HG02885 (cell line): Measurements from ENCODE around the gene CR1.
"Not testable (repeated sequence)": the region's sequence is repeated elsewhere in the genome, so short reads cannot be mapped to it uniquely, and the experiment has no call there.

Experiments used
- ATAC-seq: cut with Tn5 transposase; IDR thresholded peaks from one replicate; pipeline ENCODE4 v1.9.1; 2021; ENCODE audit warnings: mild to moderate bottlenecking; ENCODE audit not compliant: unreplicated experiment, poor library complexity

Gene CR1

DNA sequence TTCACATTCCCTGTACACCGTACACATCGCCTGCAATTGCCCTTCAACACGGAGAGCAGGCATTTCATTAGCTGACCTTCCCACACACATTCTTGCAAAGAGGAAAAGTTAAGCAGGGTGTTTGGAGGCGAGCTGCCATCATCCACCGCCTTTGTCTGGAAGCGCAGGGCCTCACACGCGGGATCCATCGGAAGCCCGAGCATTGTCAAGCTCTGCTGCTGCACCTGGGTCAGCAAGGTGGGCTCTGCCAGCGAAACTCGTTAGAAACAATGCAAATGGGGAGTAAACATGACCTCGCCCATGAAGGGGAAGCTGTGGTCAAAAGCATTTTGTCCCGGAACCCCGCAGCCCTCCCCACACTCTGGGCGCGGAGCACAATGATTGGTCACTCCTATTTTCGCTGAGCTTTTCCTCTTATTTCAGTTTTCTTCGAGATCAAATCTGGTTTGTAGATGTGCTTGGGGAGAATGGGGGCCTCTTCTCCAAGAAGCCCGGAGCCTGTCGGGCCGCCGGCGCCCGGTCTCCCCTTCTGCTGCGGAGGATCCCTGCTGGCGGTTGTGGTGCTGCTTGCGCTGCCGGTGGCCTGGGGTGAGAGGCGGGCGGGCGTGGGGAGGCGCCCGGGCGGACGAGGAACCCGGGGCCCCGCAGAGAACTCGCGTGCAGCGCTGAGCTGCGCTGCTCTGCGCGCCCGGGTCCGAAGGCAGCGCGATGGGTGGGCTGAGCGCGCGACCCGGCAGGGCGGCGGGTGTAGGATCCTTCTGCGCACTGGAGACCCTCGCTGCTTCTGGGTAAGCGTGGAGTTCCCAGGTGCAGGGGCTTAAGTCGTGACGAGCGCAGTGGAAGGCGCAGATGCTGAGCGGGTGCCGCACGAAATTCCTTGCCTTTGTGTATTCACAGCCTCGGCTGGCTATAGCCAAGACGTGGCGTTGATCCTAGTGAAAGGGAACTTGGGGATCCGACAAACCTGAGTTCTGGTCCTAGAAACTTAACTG is at the start of gene CR1:
TSS of gene CR1 (plus strand) at position 357 of the 992 bp plus-strand sequence. CDS start at position 468, 111 bp downstream.
- peak; percentile 63 for ATAC-seq

DNA sequence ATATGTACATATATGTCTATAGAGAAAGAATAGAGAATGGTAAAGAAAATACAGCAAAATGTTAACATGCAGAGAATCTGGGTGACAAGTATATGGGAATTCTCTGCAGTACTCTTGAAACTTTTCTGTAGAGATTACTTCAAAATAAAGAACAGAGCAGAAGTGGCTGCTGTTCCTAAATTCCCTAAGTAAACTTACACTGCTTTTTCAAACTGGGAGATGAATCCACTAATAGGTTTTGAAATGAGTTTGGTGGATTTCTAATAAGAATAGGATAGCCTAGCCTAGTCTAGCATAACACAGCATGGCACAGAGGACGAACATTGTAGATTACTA is 42.3 kb upstream of the CR1 start:
- no peak for ATAC-seq

DNA sequence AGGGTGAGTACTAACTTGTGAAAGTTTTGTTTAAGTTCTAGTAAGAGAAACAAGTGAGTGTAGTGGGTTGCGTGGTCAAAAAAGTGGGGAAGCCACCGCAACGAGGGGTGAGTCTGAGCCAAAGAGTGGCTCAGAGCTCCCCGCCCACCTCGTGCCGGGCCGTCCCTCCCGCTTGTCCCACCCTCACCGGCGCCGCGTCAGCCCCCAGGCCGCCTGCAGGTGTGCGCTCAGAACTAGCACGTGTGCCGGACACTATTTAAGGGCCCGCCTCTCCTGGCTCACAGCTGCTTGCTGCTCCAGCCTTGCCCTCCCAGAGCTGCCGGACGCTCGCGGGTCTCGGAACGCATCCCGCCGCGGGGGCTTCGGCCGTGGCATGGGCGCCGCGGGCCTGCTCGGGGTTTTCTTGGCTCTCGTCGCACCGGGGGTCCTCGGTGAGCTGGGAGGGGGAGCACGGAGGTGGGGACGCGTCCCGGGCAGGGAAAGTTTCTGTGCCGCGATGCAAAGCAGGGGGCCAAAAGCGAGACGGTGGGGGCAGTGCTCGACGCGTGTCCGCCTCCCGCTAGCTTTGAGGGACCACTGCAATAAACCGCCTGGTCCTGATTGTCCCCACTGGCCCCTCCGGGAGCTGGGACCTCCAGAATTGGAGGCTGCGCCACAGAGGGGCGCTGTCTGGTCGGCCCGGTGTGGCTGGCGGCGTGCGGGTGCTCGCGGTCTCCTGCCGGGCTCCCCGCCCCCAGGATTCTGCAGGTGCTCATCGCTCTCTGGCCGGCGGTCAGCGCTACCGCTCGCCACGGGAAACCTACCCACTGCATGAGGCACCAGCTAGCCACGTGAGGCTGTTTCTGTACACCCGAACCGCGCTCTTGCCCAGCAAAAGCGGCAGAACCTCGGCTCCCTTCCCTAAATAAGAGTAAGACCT is 41.7 kb upstream of the CR1 start, which contains the start of gene CR2:
TSS of gene CR2 (plus strand) at position 283 of the 919 bp plus-strand sequence. CDS start at position 374, 91 bp downstream.
- ATAC-seq = peak; percentile 87

DNA sequence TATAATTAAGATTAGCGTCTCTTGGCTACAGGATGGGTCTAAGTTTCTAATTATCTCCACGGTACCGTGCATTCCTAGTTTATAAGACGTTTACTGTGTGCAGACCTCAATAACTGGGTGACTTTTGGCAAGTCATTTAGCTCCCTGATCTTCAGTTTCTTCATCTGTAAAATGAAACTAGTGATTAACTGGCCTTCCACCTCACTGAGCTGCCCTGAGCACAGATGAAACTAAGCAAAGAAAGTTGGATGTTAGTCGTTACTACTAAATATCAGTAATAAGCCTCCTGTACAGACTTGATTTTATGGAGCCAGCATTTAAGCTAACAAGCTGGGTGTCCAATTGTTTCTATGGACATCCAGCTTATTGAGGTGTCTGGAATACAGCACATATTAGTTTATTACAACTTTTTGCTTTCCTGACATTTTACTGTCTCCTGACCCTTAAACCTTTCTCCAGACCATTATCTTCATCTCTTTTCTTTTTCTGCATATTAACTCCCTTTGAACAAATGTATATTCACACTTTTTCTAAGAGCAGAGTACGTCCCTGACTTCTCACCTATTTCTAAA is 40.7 kb upstream of the CR1 start:
- peak; percentile 34 for ATAC-seq

DNA sequence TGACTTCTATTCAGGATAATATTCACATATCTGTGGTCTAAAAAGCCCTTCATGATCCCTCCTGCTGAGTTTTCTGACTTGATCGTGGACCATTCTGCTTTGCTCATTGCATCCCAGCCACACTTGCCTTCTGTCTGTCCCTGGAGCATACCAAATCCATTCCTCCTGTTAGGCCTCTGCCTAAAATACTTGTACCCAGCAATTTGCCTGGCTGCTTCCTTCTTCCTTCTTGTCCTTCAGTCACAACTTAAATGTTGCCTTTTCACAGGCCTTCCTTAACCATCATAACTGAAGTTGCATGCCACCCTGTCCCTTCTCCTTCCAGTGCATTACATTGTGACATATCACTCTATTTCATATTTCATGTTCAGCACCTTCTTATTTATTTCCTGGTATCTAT is 37.5 kb upstream of the CR1 start:
- ATAC-seq = no peak

DNA sequence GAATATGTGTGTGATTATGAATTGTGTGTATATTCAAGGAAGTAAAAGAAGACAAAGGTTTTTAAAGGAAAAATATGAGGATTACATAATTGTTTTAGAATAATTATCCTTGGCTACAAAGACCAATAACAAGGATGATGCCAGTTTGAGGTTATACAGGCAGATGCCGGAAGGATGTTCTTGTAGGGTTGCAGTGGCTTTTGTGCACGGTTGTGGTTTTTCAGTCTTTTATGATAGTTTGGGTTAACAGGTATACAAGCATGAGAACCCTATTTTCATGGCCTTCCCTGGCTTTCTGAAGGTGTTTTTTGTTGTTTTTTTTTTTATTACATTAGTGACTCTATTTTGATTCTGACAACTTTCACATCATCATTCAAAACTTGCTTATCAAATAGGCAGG is 36.9 kb upstream of the CR1 start:
- no peak for ATAC-seq

DNA sequence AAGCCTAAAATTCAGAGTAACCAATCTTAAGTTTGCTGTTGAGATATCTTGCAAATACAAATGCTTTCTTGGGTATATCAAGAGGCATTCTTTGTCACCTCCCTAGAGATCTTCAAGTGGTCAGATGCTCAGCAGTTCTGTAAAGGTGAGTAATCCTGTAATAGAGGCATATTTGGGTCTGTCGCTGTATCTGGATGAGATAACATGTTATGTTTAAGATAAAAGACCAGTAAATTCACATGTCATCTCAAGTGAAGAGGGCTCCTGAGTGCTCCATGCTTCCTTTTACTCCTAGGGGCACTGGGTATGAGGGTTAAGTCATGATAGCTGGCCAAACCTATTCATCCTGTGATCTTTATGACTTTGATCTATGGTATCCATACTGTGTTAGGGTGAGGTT is 34.3 kb upstream of the CR1 start:
- ATAC-seq = no peak

DNA sequence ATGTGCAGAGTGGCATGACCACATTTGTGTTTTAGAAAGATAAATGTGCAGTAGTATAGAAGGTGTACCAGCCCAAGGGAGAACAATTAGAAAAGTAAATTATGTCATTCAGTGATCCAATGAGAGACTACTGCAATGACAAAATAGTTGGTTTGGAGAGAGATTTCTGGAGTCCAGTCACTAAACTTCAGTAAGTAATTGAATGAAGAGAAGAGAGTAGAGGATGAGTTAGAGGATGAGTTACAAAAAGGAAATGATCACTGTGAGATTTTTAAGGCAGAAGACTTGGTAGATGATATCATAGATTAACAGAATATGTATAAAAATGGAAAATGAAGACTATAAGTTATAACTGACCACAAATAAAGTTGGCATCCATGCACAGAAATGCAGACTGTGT is 33.4 kb upstream of the CR1 start:
- ATAC-seq = no peak

DNA sequence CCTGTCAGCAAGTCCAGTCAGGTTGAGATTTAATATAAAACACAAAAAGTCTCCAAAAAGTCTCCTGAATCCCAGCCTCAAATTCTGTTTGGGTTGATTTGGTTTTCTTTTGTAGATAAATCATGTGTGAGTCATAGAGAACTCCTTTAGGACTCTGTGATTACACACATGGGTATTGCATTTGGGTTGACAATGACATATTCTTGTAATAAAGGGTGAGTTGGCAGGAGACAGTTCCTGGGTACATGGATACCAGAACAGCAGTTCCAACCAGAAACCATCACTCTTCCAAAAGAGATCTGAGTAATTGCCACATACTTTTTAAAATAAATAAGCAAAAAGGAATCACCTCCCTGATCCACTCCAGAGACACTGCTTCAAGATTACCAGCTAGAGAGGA is 32.9 kb upstream of the CR1 start:
- ATAC-seq = no peak

DNA sequence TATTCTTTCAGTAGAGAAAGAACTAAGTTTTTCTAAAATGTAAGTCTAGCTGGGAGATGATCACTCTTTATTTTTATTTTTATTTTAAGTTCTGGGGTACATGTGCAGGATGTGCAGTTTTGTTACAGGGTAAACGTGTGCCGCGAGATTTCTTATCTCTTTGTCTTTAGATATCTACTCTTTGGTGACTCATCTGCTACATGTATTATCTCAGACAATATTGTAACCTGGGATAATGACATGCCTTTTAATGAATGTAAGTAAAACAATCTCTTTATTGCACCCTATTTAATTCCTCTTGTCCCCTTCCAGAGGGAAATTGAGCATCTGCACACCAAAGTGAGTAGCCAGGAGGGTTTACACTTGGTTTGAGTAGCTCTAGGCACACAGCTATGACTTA is 32.4 kb upstream of the CR1 start:
- no peak for ATAC-seq

DNA sequence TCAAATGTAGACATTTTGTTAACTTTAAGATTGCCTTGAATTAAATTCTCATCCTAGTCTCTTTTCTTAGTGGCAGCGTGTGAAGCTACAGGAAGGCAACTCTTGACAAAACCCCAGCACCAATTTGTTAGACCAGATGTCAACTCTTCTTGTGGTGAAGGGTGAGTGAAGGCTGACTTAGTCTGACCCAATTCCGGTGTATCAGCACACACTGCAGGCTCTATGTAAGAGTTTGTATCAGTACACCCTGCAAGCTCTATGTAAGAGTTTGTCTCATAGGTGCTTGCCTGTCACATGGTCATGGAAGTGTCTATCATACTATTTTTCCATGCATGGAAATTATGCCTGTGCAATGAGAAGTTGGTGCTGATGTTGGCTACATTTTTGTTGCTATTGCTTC is 25.0 kb upstream of the CR1 start:
- no peak for ATAC-seq

DNA sequence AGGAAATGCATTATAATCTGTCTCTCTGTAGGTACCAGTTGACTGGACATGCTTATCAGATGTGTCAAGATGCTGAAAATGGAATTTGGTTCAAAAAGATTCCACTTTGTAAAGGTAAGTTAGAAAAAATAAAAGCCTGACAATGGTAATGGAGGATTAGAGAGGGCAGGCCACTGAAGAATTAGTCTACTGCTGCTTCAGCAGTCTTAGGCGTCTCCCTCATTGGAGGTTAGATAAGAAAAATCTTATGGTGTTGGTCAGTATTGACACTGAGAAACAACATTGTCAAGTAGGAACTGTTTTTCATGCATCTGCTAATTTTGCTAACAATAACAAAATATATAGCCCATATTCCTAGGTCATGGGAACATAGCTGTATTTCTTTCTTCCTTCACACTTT is 21.7 kb upstream of the CR1 start:
- no peak for ATAC-seq

DNA sequence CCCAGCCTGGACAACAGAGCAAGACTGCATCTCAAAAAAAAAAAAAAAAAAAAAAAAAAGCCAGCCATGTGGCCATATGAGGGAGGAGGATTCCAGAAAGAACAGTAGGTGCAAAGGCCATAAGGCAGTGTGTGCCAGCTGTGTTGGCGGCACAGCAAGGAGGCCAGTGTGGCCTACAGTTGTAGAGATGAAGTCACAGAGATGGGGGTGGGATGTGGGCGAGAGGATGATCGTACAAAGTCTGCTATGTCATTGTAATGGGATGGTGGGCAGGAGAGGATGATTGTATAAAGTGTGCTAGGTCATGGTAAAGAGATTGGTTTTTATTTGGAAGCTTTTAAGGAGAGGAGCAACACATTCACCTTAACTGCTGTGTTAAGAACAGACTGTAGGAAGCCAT is 9.8 kb upstream of the CR1 start:
- ATAC-seq = no peak

DNA sequence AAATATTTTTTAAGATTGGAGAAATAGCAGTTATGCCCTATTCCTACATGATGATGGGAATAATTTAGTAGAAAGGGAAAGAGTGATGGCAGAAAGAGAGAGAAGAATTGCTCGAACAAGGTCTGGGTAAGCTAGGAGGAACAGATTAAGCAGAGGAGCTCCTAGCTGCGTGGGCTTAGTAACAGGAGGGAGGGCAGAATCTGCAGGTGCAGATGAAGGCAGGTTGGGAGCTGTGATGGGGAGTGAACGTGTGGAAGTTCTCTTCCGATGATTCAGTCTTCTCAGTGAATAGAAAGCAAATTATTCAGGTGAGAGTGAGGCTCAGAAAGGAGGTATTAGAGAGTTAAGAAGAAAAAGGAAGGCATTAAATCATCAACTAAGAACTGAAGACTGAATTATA is 8.3 kb upstream of the CR1 start:
- ATAC-seq = no peak

DNA sequence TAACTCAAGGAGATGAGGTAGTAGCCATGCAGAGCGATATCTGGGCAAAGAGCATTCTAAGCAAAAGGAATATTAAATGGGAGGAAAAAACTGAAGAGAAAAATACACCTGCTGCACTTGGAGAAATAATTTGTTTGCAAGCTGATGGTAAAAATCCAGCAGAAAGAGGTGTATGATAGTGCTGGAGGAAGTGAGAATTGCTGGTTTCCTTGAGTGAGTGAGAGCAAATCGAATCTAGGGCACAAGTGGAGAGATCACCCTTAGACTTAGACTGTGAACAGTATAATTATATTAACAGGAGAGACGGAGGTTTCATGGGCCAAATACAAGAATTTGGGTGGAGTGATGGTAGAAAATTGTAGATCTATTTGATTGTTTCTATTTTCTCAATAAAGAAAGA is 2.7 kb upstream of the CR1 start:
- ATAC-seq = no peak

DNA sequence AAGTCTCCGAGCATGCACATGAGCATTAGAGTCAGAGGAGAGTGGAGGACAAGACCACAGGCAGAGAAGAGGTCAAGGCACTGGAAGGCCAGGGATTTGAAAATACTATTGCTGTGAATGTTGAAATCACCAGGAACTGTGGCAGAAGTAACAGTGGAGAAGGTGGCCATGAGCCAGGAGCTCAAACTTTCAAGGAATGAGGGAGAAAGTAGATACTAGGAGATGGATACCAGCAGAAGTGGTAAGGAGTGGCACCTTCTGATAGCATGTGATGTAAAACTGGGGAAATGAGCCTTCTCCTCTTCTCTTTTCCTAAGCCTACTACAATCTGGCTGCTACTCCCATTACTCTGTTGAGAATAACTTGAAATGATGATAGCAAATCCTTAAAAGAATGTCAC is 1.8 kb upstream of the CR1 start:
- ATAC-seq = no peak

DNA sequence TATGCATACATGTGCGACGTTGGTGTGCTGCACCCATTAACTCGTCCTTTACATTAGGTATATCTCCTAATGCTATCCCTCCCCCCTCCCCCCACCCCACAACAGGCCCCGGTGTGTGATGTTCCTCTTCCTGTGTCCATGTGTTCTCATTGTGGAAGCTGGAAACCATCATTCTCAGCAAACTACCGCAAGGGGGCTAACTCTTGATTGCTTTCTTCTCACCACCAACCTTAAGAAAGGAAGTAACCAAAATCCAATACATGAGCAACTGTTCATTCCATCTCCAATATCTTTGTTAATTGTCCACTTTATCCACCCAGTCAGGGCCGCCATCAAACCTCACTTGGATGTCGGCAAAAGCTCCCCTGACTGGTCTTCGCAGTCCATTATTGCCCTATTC is 676 bp upstream of the CR1 start:
- not testable (repeated sequence) for ATAC-seq

DNA sequence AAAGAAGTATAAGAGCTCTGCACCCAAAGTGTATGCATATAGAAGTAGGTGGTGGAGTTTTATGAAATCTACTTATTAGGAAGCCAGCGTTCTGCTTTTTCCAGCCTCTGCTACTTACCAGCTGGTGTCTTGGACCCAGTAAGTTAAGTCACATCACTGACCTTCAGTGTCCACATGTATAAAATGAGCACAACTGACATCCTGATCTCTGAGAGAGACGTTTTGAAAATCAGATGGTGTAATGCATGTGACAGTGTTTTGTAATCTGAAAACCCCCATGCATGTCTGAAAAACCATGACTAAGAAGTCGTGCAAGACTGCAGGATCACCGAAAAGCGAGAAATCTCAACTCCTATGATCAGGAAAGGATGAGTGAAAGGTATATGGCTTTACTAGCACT is 2.0 kb downstream of the CR1 start:
- no peak for ATAC-seq

DNA sequence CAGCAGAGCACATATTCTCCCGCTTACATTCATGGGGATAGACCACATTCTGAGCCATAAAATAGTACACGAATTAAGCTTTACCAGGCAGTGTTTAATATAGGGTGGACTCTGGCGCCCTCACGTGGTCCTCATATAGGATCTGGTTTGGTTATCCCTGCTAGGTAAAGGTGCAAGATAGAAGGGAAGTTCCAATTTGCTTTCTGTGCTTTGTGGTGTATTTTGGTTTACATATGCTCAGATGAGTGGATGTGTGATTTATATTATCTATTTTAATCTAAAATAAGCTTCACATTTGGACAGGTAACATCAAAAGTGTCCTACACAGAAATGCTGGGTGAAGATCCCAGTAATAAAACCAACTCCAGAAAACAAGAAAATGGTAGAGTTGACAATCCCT is 3.6 kb downstream of the CR1 start:
- ATAC-seq = peak; percentile 60

DNA sequence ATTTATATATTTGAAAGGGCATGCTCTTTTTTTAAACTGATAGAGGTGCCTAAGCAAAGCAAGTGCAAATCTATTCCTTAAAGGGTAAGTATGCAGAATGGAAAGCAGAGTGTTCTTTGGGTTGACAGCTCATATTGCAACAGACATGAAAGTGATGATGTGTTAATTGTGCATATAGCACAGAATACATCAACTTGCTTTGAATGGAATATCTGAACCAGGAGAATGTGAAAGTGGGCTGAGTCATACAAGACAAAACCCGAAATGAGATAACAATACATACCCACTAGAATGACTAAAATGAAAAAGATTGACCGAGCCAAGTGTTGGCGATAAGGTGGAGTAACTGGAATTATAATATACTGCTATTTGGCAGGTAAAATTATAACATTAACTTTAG is 4.3 kb downstream of the CR1 start:
- no peak for ATAC-seq

DNA sequence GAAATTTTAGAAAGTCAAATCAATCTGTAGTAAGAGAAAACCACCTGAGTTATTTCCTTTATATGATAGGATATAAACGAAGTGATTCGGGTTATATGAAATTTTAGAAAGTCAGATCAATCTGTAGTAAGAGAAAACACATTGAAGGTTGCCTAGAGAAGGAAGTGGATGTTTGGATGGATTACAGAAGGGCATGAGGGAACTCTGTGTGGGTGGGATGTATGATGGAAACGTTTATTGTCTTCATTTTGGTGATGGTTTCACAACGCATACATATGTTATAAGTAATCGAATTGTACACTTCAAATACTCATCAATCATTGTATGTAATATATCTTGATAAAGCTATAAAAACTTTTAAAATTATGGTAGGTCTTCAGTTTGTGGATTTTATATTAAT is 5.1 kb downstream of the CR1 start:
- ATAC-seq = no peak
